Panc1 (cell line): Measurements from ENCODE around the gene ALPK3.

Experiments
- CTCF ChIP-seq: fragments of 450-650 bp; IDR thresholded peaks from 2 replicates; pipeline ENCODE4 v1.5.1; 2017; ENCODE audit warnings: mild to moderate bottlenecking
- POLR2AphosphoS5 ChIP-seq: IDR thresholded peaks from 2 replicates; pipeline ENCODE4 v1.6.1; 2012; ENCODE audit warnings: mild to moderate bottlenecking, low read depth, low read length, moderate library complexity
- REST ChIP-seq, 2 experiments: IDR thresholded peaks; 2 replicates each; pipeline ENCODE4 v1.6.1; 2011 to 2012; ENCODE audit warnings: low read depth in 2 of 2, control low read depth in 1 of 2, low read length in 1 of 2, mild to moderate bottlenecking in 1 of 2, moderate library complexity in 1 of 2; ENCODE audit not compliant: insufficient read depth in 1 of 2

DNA sequence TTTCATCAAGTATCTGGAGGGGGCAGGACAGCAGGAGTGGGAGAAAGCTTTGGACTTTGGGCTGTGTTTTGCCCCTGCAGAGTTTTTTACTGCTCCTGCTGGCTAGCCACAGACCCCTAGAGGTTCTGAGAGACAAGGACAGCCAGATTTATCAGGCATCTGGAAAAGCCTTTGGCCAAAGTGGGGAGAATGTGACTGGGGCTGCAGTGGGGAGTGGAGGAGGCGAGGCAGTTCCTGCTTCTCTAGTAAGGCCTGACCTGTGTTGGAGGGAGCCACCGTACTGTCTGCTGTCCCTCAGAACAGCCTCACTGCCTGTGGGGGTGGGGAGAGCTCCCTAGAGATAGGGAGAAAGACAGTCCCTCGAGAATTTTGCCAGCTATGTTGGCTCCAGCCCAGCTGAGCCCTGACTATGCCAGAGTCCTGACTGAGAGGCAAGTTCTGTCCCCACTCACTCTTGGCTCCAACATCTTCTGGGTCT is 2.2 kb downstream of the ALPK3 start:
- TF ChIP-seq CTCF, result no peak
- no peak for TF ChIP-seq REST (IDR thresholded peaks at IDR 0.05; ENCODE audit: insufficient read depth in 1 of 2, low read depth in 2 of 2, low read length in 1 of 2)
- no peak for TF ChIP-seq POLR2AphosphoS5
